ENCODE measurements around the gene ARHGAP10.

ARHGAP10 gene

DNA sequence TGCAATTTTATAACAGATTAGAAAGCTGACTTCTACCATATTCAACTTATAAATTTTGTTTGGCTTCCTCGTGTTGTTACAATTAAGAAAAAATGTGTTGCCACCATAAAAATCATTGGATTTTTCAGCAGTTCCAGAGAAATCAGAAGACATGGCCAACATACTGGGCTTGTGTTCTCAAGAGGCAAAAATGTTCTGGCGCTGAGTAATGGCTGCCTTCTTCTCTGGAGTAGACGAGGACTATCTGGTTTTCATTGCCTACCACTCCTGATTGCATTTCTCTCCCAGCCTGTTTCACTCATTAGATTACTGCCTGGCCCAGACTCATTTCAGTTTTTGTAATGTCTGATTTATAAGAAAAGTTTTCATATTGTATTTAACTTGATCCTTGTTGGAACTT, 122.3 kb downstream of the ARHGAP10 start:
- peaks cover 14% of the 10 kb centered on the region; the same call in 1 of the 2 replicates for H3K4me1 ChIP-seq (ENCODE audit: control insufficient read depth, insufficient read depth, low read length)
- no peaks in the 10 kb centered on the region for H3K27me3 ChIP-seq (ENCODE audit: control insufficient read depth, insufficient read depth, low read length)
- H3K27ac ChIP-seq (ENCODE audit: low read depth, low read length), result no peak overlapping the region
- H3K36me3 ChIP-seq (ENCODE audit: control insufficient read depth, insufficient read depth, low read length), result no peaks in the 10 kb centered on the region
- no peak overlapping the region for H3K9ac ChIP-seq (ENCODE audit: low read depth, low read length)
- H3K9me3 ChIP-seq (ENCODE audit: control insufficient read depth, insufficient read depth, low read length), result no peaks in the 10 kb centered on the region
- no peak overlapping the region for H3K4me3 ChIP-seq (ENCODE audit: low read depth, low read length)

DNA sequence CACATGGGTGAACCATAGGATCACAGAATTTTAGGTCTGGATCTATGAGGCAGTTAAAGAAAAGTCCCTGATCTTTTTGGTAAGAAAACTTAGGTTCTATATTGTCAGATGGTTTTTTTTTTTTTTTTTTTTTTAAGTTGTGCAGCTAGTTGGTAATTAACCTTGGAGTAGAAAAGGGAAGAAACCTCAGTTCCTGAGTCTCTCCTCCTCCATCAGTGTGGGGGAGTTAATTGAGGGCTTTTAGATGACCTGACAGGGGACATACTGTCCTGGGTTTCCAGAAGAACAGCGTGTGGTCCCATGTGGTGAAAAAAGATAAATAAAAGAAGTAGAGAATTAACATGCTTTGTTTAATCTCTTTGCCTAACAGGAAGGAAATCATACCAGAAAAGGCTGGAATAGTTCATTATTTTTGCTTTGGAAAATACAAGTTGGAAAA, 123.7 kb downstream of the ARHGAP10 start:
- no peak overlapping the region for H3K9ac ChIP-seq (ENCODE audit: low read depth, low read length)
- H3K27ac ChIP-seq (ENCODE audit: low read depth, low read length), result no peak overlapping the region
- no peaks in the 10 kb centered on the region for H3K27me3 ChIP-seq (ENCODE audit: control insufficient read depth, insufficient read depth, low read length)
- H3K36me3 ChIP-seq (ENCODE audit: control insufficient read depth, insufficient read depth, low read length), result no peaks in the 10 kb centered on the region
- peaks cover 14% of the 10 kb centered on the region; the same call in 1 of the 2 replicates for H3K4me1 ChIP-seq (ENCODE audit: control insufficient read depth, insufficient read depth, low read length)
- H3K9me3 ChIP-seq (ENCODE audit: control insufficient read depth, insufficient read depth, low read length), result no peaks in the 10 kb centered on the region
- H3K4me3 ChIP-seq (ENCODE audit: low read depth, low read length), result no peak overlapping the region

DNA sequence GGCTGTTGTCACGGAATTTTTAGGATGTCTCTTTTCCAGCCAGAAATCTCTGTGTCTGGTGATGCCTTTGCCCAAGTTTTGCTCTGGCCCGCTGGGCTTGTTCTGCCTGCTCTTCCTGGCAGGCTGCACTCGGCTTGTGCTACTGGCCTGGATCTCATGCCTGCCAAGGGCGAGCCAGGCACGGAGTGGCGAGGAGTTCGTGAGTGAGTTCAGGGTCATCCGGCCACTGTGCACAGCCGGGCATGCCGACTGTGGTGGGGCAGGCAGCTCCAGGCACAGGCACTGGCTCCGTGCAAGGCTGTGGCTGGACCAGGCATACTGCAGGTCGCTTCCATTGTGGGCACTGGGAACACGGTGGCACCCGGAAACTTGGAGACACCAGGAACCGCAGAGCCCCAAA, 129.1 kb downstream of the ARHGAP10 start:
- no peaks in the 10 kb centered on the region for H3K36me3 ChIP-seq (ENCODE audit: control insufficient read depth, insufficient read depth, low read length)
- H3K4me1 ChIP-seq (ENCODE audit: control insufficient read depth, insufficient read depth, low read length), result peaks cover 27% of the 10 kb centered on the region
- H3K9me3 ChIP-seq (ENCODE audit: control insufficient read depth, insufficient read depth, low read length), result 0 out of 2 replicates have a peak, but pooled peaks cover 4% of the 10 kb centered on the region
- no peak overlapping the region for H3K4me3 ChIP-seq (ENCODE audit: low read depth, low read length)
- no peak overlapping the region for H3K27ac ChIP-seq (ENCODE audit: low read depth, low read length)
- H3K27me3 ChIP-seq (ENCODE audit: control insufficient read depth, insufficient read depth, low read length), result no peaks in the 10 kb centered on the region
- H3K9ac ChIP-seq (ENCODE audit: low read depth, low read length), result no peak overlapping the region

DNA sequence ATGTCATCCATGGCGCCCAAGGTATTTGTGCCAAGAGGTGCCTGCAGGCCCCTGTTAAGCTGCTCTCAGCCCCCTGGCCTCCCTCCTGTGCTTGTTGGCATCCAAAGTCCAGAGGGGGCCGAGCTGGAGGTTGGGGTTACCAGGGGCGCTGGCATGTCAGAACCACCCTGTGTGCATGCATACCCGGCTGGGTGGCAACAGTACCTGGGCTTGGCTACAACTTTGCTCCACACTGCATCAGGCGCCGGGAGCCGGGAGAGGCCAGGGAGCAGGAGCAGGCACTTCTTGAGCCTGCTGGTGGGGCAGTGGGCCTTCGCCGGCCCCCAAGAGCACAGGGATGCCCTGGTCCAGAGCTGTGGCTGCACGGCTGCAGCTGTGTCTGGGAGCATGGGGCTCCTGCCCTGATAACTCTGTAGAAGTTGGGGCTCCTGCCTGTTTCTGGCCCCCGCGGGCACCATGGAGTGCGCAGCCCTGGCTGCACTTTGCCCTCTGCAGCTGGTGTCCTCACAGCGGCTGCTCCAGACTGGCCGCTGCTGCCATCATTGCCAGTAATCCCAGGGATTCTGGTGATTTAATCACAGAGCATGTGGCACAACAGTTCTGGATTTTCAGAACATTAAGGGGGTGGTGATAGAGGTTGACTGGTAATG, 130.3 kb downstream of the ARHGAP10 start:
- Histone ChIP-seq H3K9ac (ENCODE audit: low read depth, low read length) (no peak overlapping the region), H3K4me1 (ENCODE audit: control insufficient read depth, insufficient read depth, low read length) (peaks cover 37% of the 10 kb centered on the region), H3K9me3 (ENCODE audit: control insufficient read depth, insufficient read depth, low read length) (0 out of 2 replicates have a peak, but pooled peaks cover 4% of the 10 kb centered on the region), H3K36me3 (ENCODE audit: control insufficient read depth, insufficient read depth, low read length) (no peaks in the 10 kb centered on the region), H3K27me3 (ENCODE audit: control insufficient read depth, insufficient read depth, low read length) (no peaks in the 10 kb centered on the region), H3K4me3 (ENCODE audit: low read depth, low read length) (no peak overlapping the region), H3K27ac (ENCODE audit: low read depth, low read length) (no peak overlapping the region)

DNA sequence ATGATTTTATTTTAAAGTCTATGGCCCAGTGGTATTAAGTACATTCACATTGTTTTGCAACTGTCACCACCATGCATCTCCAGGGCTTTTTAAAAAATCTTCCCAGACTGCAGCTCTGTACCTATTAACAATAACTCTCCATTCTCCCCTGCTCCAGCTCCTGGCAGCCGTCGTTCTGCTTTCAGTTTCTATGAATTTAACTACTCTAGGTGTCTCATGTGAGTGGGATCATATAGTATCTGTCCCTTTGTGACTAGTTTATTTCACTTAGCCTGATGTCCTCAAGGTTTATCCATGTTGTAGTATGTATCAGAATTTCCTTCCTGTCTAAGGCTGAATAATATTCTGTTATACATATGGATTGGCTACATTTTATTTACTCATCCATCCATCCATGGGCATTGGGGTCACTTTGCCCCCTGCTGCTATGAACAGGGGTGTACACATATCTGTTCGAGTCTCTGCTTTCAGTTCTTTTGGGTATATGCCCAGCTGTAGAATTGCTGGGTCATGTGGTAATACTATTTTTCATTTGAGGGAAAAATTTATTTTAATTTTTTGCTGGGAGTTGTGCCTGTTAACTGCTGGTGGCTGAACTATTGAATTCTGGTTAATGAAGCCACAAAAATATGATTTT, 131.3 kb downstream of the ARHGAP10 start:
- Histone ChIP-seq H3K9me3 (ENCODE audit: control insufficient read depth, insufficient read depth, low read length) (0 out of 2 replicates have a peak, but pooled peaks cover 4% of the 10 kb centered on the region), H3K4me3 (ENCODE audit: low read depth, low read length) (no peak overlapping the region), H3K27me3 (ENCODE audit: control insufficient read depth, insufficient read depth, low read length) (no peaks in the 10 kb centered on the region), H3K27ac (ENCODE audit: low read depth, low read length) (no peak overlapping the region), H3K36me3 (ENCODE audit: control insufficient read depth, insufficient read depth, low read length) (no peaks in the 10 kb centered on the region), H3K4me1 (ENCODE audit: control insufficient read depth, insufficient read depth, low read length) (peaks cover 39% of the 10 kb centered on the region), H3K9ac (ENCODE audit: low read depth, low read length) (no peak overlapping the region)

DNA sequence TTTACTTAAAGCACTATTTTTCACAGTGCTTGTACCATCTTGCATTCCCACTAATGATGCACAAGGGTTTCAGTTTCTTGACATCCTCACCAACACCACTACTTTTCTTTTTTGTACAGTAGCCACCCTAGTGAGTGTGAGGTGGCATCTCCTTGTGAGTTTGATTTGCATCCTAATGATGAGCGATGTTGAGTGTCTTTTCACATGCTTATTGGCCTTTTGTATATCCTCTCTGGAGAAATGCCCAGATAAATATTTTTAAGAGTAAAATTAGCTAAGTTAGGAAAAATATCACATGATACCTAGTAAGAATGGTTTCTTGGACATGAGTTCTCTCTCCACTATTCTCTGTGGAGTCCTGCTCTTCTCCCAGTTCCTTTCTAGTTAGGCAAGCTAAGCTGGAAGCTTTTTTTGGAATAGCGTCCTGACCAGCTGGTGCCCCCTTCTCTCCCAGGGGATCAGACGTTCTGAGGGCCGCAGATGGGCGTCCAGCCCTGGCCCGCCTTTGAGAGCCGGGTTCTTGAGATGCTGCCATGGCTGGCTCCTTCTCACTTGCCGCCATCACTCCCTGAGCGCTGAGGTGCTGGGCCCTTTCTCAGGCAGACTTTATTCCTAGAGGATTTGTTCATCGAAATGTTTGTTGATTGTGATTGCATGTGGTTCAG, 132.1 kb downstream of the ARHGAP10 start:
- Histone ChIP-seq H3K9me3 (ENCODE audit: control insufficient read depth, insufficient read depth, low read length) (0 out of 2 replicates have a peak, but pooled peaks cover 4% of the 10 kb centered on the region), H3K27me3 (ENCODE audit: control insufficient read depth, insufficient read depth, low read length) (no peaks in the 10 kb centered on the region), H3K9ac (ENCODE audit: low read depth, low read length) (no peak overlapping the region), H3K4me3 (ENCODE audit: low read depth, low read length) (no peak overlapping the region), H3K36me3 (ENCODE audit: control insufficient read depth, insufficient read depth, low read length) (no peaks in the 10 kb centered on the region), H3K27ac (ENCODE audit: low read depth, low read length) (no peak overlapping the region), H3K4me1 (ENCODE audit: control insufficient read depth, insufficient read depth, low read length) (peaks cover 39% of the 10 kb centered on the region)

DNA sequence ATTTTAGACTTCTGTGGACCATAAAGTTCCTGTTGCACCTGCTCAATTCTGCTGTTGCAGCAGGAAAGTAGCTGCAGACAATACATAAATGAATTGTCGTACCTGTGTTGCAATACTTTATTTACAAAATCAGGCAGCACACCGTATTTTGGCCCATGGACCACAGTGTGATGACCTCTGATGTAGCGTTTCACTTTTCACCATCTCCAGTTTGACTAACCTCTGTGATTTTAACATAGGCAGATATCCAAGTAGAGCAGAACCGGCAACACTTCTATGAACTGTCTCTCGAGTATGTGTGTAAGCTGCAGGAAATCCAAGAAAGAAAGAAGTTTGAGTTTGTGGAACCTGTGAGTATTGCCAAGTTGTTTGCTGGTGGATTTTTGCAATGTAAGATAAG, 132.7 kb downstream of the ARHGAP10 start:
- peaks cover 39% of the 10 kb centered on the region for H3K4me1 ChIP-seq (ENCODE audit: control insufficient read depth, insufficient read depth, low read length)
- no peak overlapping the region for H3K9ac ChIP-seq (ENCODE audit: low read depth, low read length)
- H3K9me3 ChIP-seq (ENCODE audit: control insufficient read depth, insufficient read depth, low read length), result 0 out of 2 replicates have a peak, but pooled peaks cover 4% of the 10 kb centered on the region
- no peaks in the 10 kb centered on the region for H3K36me3 ChIP-seq (ENCODE audit: control insufficient read depth, insufficient read depth, low read length)
- no peak overlapping the region for H3K4me3 ChIP-seq (ENCODE audit: low read depth, low read length)
- H3K27me3 ChIP-seq (ENCODE audit: control insufficient read depth, insufficient read depth, low read length), result no peaks in the 10 kb centered on the region
- H3K27ac ChIP-seq (ENCODE audit: low read depth, low read length), result no peak overlapping the region

DNA sequence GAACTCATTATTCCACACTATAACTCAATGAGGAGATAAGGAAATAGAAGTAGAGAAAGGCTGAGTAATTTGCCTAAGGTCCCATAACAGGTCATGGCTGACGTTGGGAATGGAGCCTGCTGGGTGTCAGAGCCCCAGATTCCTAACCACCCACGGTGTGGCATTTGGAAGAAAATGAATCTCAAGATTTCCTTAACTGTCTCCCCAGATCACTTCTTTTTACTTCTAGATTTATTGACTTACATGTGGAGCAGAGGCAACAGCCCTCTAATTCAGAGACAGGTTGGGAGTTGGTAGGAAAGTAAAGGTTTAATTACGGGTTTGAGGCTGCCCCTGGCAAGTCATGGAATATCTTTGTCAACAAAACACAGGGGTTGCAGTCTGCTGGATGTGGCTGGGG, 134.0 kb downstream of the ARHGAP10 start:
- 0 out of 2 replicates have a peak, but pooled peaks cover 4% of the 10 kb centered on the region for H3K9me3 ChIP-seq (ENCODE audit: control insufficient read depth, insufficient read depth, low read length)
- H3K4me1 ChIP-seq (ENCODE audit: control insufficient read depth, insufficient read depth, low read length), result peaks cover 39% of the 10 kb centered on the region
- no peaks in the 10 kb centered on the region for H3K27me3 ChIP-seq (ENCODE audit: control insufficient read depth, insufficient read depth, low read length)
- H3K9ac ChIP-seq (ENCODE audit: low read depth, low read length), result no peak overlapping the region
- H3K27ac ChIP-seq (ENCODE audit: low read depth, low read length), result peak overlapping the region; percentile 80
- H3K4me3 ChIP-seq (ENCODE audit: low read depth, low read length), result peak overlapping the region; percentile 3; the same call in 1 of the 2 replicates
- no peaks in the 10 kb centered on the region for H3K36me3 ChIP-seq (ENCODE audit: control insufficient read depth, insufficient read depth, low read length)

DNA sequence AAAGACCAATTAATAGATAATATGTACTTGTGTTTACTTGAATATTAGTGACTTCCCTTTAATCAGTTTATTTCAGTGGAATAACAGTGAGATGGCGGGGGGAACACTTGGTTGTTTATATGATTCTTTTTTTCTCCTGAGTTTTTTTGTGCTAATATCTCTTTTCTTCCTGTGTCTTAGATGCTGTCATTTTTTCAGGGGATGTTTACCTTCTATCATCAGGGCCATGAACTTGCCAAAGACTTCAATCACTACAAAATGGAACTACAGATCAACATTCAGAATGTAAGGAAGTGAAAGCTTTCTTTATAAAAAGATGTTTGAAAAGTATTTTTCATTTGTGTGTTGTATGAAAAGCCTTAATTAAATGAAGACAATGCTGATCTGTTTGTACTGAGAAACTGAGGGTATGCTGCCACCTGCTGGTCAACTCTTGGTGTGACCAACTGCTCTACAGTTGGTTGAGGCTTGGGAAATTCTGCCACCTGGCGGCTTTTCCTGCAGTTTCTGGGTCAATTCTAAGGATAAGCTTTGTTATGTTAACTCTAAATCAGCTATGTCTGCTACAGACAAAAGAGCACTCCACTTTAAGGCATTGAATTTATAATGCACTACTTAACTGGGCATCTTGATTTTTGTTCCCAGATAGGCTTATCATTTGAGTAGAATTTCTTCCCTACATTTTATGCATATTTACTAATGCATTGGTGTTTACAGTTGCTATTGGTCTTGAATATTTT, 134.8 kb downstream of the ARHGAP10 start:
- Histone ChIP-seq H3K27me3 (ENCODE audit: control insufficient read depth, insufficient read depth, low read length) (no peaks in the 10 kb centered on the region), H3K4me1 (ENCODE audit: control insufficient read depth, insufficient read depth, low read length) (peaks cover 39% of the 10 kb centered on the region), H3K4me3 (ENCODE audit: low read depth, low read length) (no peak overlapping the region), H3K9me3 (ENCODE audit: control insufficient read depth, insufficient read depth, low read length) (0 out of 2 replicates have a peak, but pooled peaks cover under 1% of the 10 kb centered on the region), H3K36me3 (ENCODE audit: control insufficient read depth, insufficient read depth, low read length) (no peaks in the 10 kb centered on the region), H3K27ac (ENCODE audit: low read depth, low read length) (peak overlapping the region; percentile 80), H3K9ac (ENCODE audit: low read depth, low read length) (no peak overlapping the region; the same call in 1 of the 2 replicates)

DNA sequence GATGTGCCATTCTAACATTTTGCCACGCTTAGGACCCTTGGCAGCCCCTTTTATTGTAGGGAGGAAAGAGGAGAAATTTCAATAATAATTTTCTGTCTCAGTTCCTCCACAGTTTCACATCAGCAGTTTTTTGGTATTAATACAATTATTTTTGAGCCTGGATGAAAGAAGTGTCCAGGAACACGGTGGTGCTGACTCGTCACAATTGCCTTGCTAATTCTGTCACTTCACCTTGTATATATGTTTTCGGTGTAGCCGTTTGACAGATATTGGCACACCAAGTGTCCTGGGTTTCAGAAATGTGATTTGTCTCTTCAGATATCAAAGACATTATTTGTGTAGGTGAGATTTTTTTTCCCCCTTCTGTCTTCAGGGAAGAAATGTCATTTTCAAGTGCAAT, 142.2 kb downstream of the ARHGAP10 start:
- H3K4me3 ChIP-seq (ENCODE audit: low read depth, low read length), result no peak overlapping the region
- H3K27me3 ChIP-seq (ENCODE audit: control insufficient read depth, insufficient read depth, low read length), result no peaks in the 10 kb centered on the region
- no peak overlapping the region for H3K27ac ChIP-seq (ENCODE audit: low read depth, low read length)
- no peaks in the 10 kb centered on the region for H3K9me3 ChIP-seq (ENCODE audit: control insufficient read depth, insufficient read depth, low read length)
- H3K9ac ChIP-seq (ENCODE audit: low read depth, low read length), result no peak overlapping the region
- H3K36me3 ChIP-seq (ENCODE audit: control insufficient read depth, insufficient read depth, low read length), result no peaks in the 10 kb centered on the region; the same call in 1 of the 2 replicates
- H3K4me1 ChIP-seq (ENCODE audit: control insufficient read depth, insufficient read depth, low read length), result no peaks in the 10 kb centered on the region
